ENCODE results near the gene TOP1. TPM values are rescaled to one million over a fixed set of nuclear protein-coding genes. Genes with fewer than 3 reads are reported as not detected.

Gene TOP1
- total RNA-seq, 4 donors from 2014 or later: 27.6 to 70.6 (median 40.4) TPM

- no peak for DNase-seq (ENCODE audit: low spot score)
- no peak for ATAC-seq (ENCODE audit: low FRiP score)
These were observed 126.0 kb downstream of the TOP1 start for GRCh38 chr20:41154436-41155176.

DNA sequence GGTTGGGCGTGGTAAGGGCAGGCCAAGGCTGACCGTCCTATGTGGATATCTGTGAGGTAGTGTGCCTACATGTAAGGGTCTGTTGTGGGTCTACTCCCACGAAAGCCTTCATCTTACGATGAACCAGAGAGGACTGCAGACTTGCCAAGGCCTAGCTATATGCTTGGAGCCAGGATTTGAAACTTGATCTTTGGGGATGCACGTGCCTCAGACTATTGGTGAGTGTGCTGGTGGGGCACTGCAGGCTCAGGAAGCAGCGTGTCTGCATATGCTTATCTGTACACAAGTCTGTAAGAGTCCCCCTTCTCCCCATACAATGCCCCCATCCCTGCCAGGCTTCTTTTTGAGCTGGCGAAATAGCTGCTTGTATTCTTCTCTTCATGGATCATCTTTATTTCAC is 126.6 kb downstream of the TOP1 start:
- no peak for DNase-seq (ENCODE audit: low spot score)
- no peak for ATAC-seq (ENCODE audit: low FRiP score)
- TF ChIP-seq, protein P1, sequence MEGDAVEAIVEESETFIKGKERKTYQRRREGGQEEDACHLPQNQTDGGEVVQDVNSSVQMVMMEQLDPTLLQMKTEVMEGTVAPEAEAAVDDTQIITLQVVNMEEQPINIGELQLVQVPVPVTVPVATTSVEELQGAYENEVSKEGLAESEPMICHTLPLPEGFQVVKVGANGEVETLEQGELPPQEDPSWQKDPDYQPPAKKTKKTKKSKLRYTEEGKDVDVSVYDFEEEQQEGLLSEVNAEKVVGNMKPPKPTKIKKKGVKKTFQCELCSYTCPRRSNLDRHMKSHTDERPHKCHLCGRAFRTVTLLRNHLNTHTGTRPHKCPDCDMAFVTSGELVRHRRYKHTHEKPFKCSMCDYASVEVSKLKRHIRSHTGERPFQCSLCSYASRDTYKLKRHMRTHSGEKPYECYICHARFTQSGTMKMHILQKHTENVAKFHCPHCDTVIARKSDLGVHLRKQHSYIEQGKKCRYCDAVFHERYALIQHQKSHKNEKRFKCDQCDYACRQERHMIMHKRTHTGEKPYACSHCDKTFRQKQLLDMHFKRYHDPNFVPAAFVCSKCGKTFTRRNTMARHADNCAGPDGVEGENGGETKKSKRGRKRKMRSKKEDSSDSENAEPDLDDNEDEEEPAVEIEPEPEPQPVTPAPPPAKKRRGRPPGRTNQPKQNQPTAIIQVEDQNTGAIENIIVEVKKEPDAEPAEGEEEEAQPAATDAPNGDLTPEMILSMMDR (IDR thresholded peaks at IDR 0.05): no peak

More at GRCh38 chr20:41154436-41155176, 126.0 kb downstream of the TOP1 start:
- TF ChIP-seq, protein P1 (IDR thresholded peaks at IDR 0.05): no peak

- no peak for DNase-seq (ENCODE audit: low spot score)
- no peak for ATAC-seq (ENCODE audit: low FRiP score)
- TF ChIP-seq, protein P1 (IDR thresholded peaks at IDR 0.05): no peak
These were observed 129.5 kb downstream of the TOP1 start for GRCh38 chr20:41158082-41158625.

DNA sequence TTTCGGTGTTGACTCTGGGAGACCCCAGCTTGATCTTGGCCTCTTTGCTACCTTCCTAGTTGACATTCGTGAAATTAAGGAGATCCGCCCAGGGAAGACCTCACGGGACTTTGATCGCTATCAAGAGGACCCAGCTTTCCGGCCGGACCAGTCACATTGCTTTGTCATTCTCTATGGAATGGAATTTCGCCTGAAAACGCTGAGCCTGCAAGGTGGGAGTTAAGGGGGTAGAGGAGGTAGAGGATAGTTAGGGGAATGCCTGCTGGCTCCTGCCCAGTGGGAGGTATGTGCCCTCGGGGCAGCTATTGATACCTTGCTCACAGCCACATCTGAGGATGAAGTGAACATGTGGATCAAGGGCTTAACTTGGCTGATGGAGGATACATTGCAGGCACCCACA is 130.9 kb downstream of the TOP1 start:
- ATAC-seq (ENCODE audit: low FRiP score) (no peak), DNase-seq (ENCODE audit: low spot score) (no peak)
- TF ChIP-seq, protein P1 (IDR thresholded peaks at IDR 0.05): no peak

- no peak for ATAC-seq (ENCODE audit: low FRiP score)
- TF ChIP-seq, protein P1 (IDR thresholded peaks at IDR 0.05): no peak
These were observed 132.1 kb downstream of the TOP1 start for GRCh38 chr20:41160686-41161085.

GRCh38 chr20:41161886-41162285 is 133.3 kb downstream of the TOP1 start:
- ATAC-seq (ENCODE audit: low FRiP score): no peak
- TF ChIP-seq, protein P1 (IDR thresholded peaks at IDR 0.05): no peak
- DNase-seq (ENCODE audit: low spot score): no peak

More at GRCh38 chr20:41160686-41161085, 132.1 kb downstream of the TOP1 start:
- DNase-seq (ENCODE audit: low spot score): no peak

DNA sequence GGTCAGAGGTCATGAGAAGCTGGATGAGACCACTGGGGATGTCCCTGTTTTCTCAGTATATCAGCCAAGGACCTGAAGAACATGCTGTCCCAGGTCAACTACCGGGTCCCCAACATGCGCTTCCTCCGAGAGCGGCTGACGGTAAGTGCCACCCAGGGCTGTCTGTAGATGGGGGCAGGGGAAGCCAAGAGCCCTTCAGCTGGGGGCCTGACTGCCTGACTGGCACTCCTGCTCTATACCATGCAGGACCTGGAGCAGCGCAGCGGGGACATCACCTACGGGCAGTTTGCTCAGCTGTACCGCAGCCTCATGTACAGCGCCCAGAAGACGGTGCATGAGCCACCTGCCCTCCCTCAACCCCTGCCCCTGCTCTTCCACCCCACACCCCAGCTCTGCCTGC is 133.8 kb downstream of the TOP1 start:
- ATAC-seq (ENCODE audit: low FRiP score) (no peak), DNase-seq (ENCODE audit: low spot score) (no peak)
- TF ChIP-seq, protein P1 (IDR thresholded peaks at IDR 0.05): no peak

All from omental fat pad (tissue), 4 donors.